HUES64 (cell line): Measurements from ENCODE around the gene CLCN6.

ENCODE experiments used
- H3K27ac ChIP-seq: 2 replicates; pipeline ENCODE4 v1.7.0; 2013; ENCODE audit warnings: low read depth, low read length, inconsistent platforms
- H3K27me3 ChIP-seq: 2 replicates; pipeline ENCODE4 v1.6.1; 2013; ENCODE audit warnings: mild to moderate bottlenecking, low read length; ENCODE audit not compliant: insufficient read depth
- H3K36me3 ChIP-seq: 2 replicates; pipeline ENCODE4 v1.6.1; 2013; ENCODE audit warnings: mild to moderate bottlenecking, low read length; ENCODE audit not compliant: insufficient read depth
- H3K4me1 ChIP-seq: 2 replicates; pipeline ENCODE4 v1.6.1; 2013; ENCODE audit warnings: mild to moderate bottlenecking, low read length, moderate library complexity; ENCODE audit not compliant: insufficient read depth
- H3K4me3 ChIP-seq: 2 replicates; pipeline ENCODE4 v1.5.1; 2013; ENCODE audit warnings: mild to moderate bottlenecking, low read length, moderate library complexity
- H3K9ac ChIP-seq: 2 replicates; pipeline ENCODE4 v1.6.1; 2013; ENCODE audit warnings: mild to moderate bottlenecking, low read depth, low read length
- H3K9me3 ChIP-seq: 2 replicates; pipeline ENCODE4 v1.6.1; 2013; ENCODE audit warnings: low read depth, low read length; ENCODE audit not compliant: insufficient read depth
- WGBS: fragments of 150-250, 120-280 bp; methylation state at CpG from one replicate; pipeline ENCODE4 v1.1.7; 2013; ENCODE audit warnings: missing lambda C conversion rate; 5-methylcytosine and 5-hydroxymethylcytosine counted together

The CLCN6 gene

GRCh38 chr1:11789126-11790067 lies 16.6 kb upstream of the CLCN6 start:
- 84% methylated on average over 13 of the region's 13 CpGs for WGBS
- Histone ChIP-seq H3K9ac (no peak overlapping the region), H3K27me3 (no peaks in the 10 kb centered on the region), H3K36me3 (peaks cover 24% of the 10 kb centered on the region), H3K27ac (no peak overlapping the region), H3K4me1 (peaks cover 30% of the 10 kb centered on the region), H3K9me3 (no peaks in the 10 kb centered on the region), H3K4me3 (no peak overlapping the region)

- Histone ChIP-seq H3K4me3 (no peak overlapping the region), H3K9me3 (no peaks in the 10 kb centered on the region), H3K36me3 (peaks cover 33% of the 10 kb centered on the region), H3K4me1 (peaks cover 25% of the 10 kb centered on the region), H3K27ac (no peak overlapping the region), H3K27me3 (no peaks in the 10 kb centered on the region), H3K9ac (no peak overlapping the region)
- WGBS: 94% methylated on average over 19 of the region's 20 CpGs
Measured at GRCh38 chr1:11790101-11790879, 15.7 kb upstream of the CLCN6 start.

- no peaks in the 10 kb centered on the region for H3K9me3 ChIP-seq
- H3K4me1 ChIP-seq: peaks cover 21% of the 10 kb centered on the region
- no peaks in the 10 kb centered on the region for H3K27me3 ChIP-seq
- peaks cover 41% of the 10 kb centered on the region for H3K36me3 ChIP-seq
- 92% methylated on average over 19 of the region's 19 CpGs for WGBS
- H3K27ac ChIP-seq: no peak overlapping the region
- no peak overlapping the region for H3K9ac ChIP-seq
- no peak overlapping the region for H3K4me3 ChIP-seq
Measured at GRCh38 chr1:11790880-11791715, 14.9 kb upstream of the CLCN6 start.

- Histone ChIP-seq H3K36me3 (peaks cover 44% of the 10 kb centered on the region), H3K27ac (no peak overlapping the region), H3K9ac (no peak overlapping the region), H3K9me3 (no peaks in the 10 kb centered on the region), H3K4me3 (no peak overlapping the region), H3K27me3 (no peaks in the 10 kb centered on the region), H3K4me1 (peaks cover 13% of the 10 kb centered on the region)
- 92% methylated on average over 11 of the region's 11 CpGs for WGBS
Measured at GRCh38 chr1:11792106-11792505, 13.9 kb upstream of the CLCN6 start.

- WGBS: 96% methylated on average over 15 of the region's 15 CpGs
- Histone ChIP-seq H3K27me3 (no peaks in the 10 kb centered on the region), H3K9ac (no peak overlapping the region), H3K9me3 (no peaks in the 10 kb centered on the region), H3K4me3 (no peak overlapping the region), H3K27ac (no peak overlapping the region), H3K36me3 (peaks cover 44% of the 10 kb centered on the region), H3K4me1 (no peaks in the 10 kb centered on the region)
Measured at GRCh38 chr1:11793819-11794218, 12.2 kb upstream of the CLCN6 start.

- no peak overlapping the region for H3K27ac ChIP-seq
- H3K4me3 ChIP-seq: no peak overlapping the region
- peaks cover 50% of the 10 kb centered on the region for H3K36me3 ChIP-seq
- WGBS: 93% methylated on average over 19 of the region's 19 CpGs
- no peaks in the 10 kb centered on the region for H3K9me3 ChIP-seq
- no peaks in the 10 kb centered on the region for H3K4me1 ChIP-seq
- no peak overlapping the region for H3K9ac ChIP-seq
- H3K27me3 ChIP-seq: no peaks in the 10 kb centered on the region
Measured at GRCh38 chr1:11794446-11795237, 11.3 kb upstream of the CLCN6 start.

- Histone ChIP-seq H3K9ac (no peak overlapping the region), H3K27me3 (no peaks in the 10 kb centered on the region), H3K36me3 (peaks cover 56% of the 10 kb centered on the region), H3K27ac (no peak overlapping the region), H3K4me1 (no peaks in the 10 kb centered on the region), H3K4me3 (no peak overlapping the region), H3K9me3 (no peaks in the 10 kb centered on the region)
- WGBS: 85% methylated on average over 14 of the region's 14 CpGs
Measured at GRCh38 chr1:11795238-11795890, 10.6 kb upstream of the CLCN6 start.

- WGBS: 97% methylated on average over 15 of the region's 15 CpGs
- H3K4me3 ChIP-seq: no peak overlapping the region
Measured at GRCh38 chr1:11796036-11796828, 9.8 kb upstream of the CLCN6 start.

GRCh38 chr1:11797525-11798216 lies 8.3 kb upstream of the CLCN6 start:
- Histone ChIP-seq H3K27ac (no peak overlapping the region), H3K27me3 (no peaks in the 10 kb centered on the region), H3K9ac (no peak overlapping the region), H3K36me3 (peaks cover 55% of the 10 kb centered on the region), H3K4me1 (no peaks in the 10 kb centered on the region; the same call in 1 of the 2 replicates), H3K9me3 (no peaks in the 10 kb centered on the region), H3K4me3 (no peak overlapping the region)
- WGBS: 95% methylated on average over 6 of the region's 6 CpGs

More at GRCh38 chr1:11796036-11796828, 9.8 kb upstream of the CLCN6 start:
- H3K27me3 ChIP-seq: no peaks in the 10 kb centered on the region
- no peak overlapping the region; the same call in 1 of the 2 replicates for H3K9ac ChIP-seq
- H3K4me1 ChIP-seq: no peaks in the 10 kb centered on the region
- no peak overlapping the region for H3K27ac ChIP-seq
- peaks cover 58% of the 10 kb centered on the region for H3K36me3 ChIP-seq
- no peaks in the 10 kb centered on the region for H3K9me3 ChIP-seq
